GM12878 (cell line): ENCODE data around the gene MRGPRE. TPM values are rescaled to one million over a fixed set of nuclear protein-coding genes. Genes with fewer than 3 reads are reported as not detected.

ENCODE experiments used
- ATAC-seq: fragments of 200-7000 bp; cut with Tn5 transposase; 3 replicates; pipeline ENCODE4 v1.9.1; 2020; ENCODE audit warnings: mild to moderate bottlenecking, moderate library complexity
- BruUV-seq: library from RNA; stranded (reverse); fragments of 400-500 nt; replicated peaks from 2 replicates; lab custom pipeline; 2021; lab: Mats Ljungman, UMichigan
- CTCF ChIA-PET: fragments of 300-600 bp; sonication (Branson Sonifier 250); formaldehyde crosslinking; extraction: SDS; loops from one replicate; lab custom pipeline; 2021; ENCODE audit warnings: inconsistent platforms; lab: Yijun Ruan, JAX
- POLR2A ChIA-PET: fragments of 350-600 bp; formaldehyde crosslinking; extraction: SDS; loops from one replicate; lab custom pipeline; 2021; ENCODE audit warnings: inconsistent platforms; lab: Charles Lee
- RAD21 ChIA-PET: fragments of 300-600 bp; sonication (Branson Sonifier 250); formaldehyde crosslinking; loops from one replicate; lab custom pipeline; 2023; ENCODE audit warnings: antibody characterized with exemption; ENCODE audit not compliant: unreplicated experiment; lab: Charles Lee
- SMC1A ChIA-PET: fragments of 300-600 bp; sonication (Branson Sonifier 250); formaldehyde crosslinking; loops from one replicate; lab custom pipeline; 2023; ENCODE audit not compliant: unreplicated experiment, uncharacterized antibody; lab: Charles Lee
- DNase-seq: peaks from one replicate; pipeline ENCODE4 v3.0.0-alpha.2; 2011; ENCODE audit warnings: low read depth, low spot score
- FAIRE-seq: peaks from 3 replicates; lab custom pipeline; 2011; peaks lifted over from hg19 to GRCh38; lab: Jason Lieb, UNC
- H2AFZ ChIP-seq: 2 replicates; pipeline ENCODE4 v1.6.0; 2011; ENCODE audit warnings: low read depth, low read length, control low read depth; ENCODE audit not compliant: control insufficient read depth
- H3K27ac ChIP-seq: 2 replicates; pipeline ENCODE4 v1.5.1; 2011; ENCODE audit warnings: control low read depth; ENCODE audit not compliant: control insufficient read depth, insufficient read depth
- H3K27me3 ChIP-seq, 2 experiments: replicated peaks in 1 of 2; 2 replicates each; pipeline versions ENCODE4 v1.6.0 to v1.6.1; 2011; ENCODE audit warnings: low read length in 1 of 2; ENCODE audit not compliant: control insufficient read depth in 2 of 2, insufficient read depth in 2 of 2
- H3K36me3 ChIP-seq, 2 experiments: 2 replicates each; pipeline ENCODE4 v1.5.1; 2011; ENCODE audit warnings: low read length in 1 of 2; ENCODE audit not compliant: control insufficient read depth in 2 of 2, insufficient read depth in 2 of 2
- H3K4me1 ChIP-seq: 2 replicates; pipeline ENCODE4 v1.6.1; 2011; ENCODE audit warnings: mild to moderate bottlenecking, low read length, moderate library complexity, mixed read lengths; ENCODE audit not compliant: control insufficient read depth, insufficient read depth
- H3K4me2 ChIP-seq: 2 replicates; pipeline ENCODE4 v1.6.0; 2011; ENCODE audit warnings: control low read depth; ENCODE audit not compliant: control insufficient read depth, insufficient read depth
- H3K4me3 ChIP-seq: fragments of 200-600 bp; sonication (generic); 2 replicates; pipeline ENCODE4 v1.5.1; 2016
- H3K79me2 ChIP-seq: 2 replicates; pipeline ENCODE4 v1.6.0; 2011; ENCODE audit warnings: low read length; ENCODE audit not compliant: control insufficient read depth, insufficient read depth
- H3K9ac ChIP-seq: 2 replicates; pipeline ENCODE4 v1.8.0; 2011; ENCODE audit warnings: low read length, control low read depth, mixed read lengths; ENCODE audit not compliant: control insufficient read depth, insufficient read depth
- H3K9me3 ChIP-seq: replicated peaks from 3 replicates; pipeline ENCODE4 v1.5.1; 2011; ENCODE audit warnings: mild to moderate bottlenecking, low read length; ENCODE audit not compliant: control insufficient read depth, insufficient read depth
- H4K20me1 ChIP-seq: 2 replicates; pipeline ENCODE4 v1.6.0; 2011; ENCODE audit not compliant: control insufficient read depth, insufficient read depth
- ELK1 ChIP-seq: IDR thresholded peaks from 2 replicates; pipeline ENCODE4 v1.6.1; 2012; ENCODE audit warnings: low read depth, low read length, improper control_type of control experiment
- HDAC2 ChIP-seq: fragments of 200-600 bp; sonication (generic); IDR thresholded peaks from 2 replicates; pipeline ENCODE4 v1.6.1; 2017
- NBN ChIP-seq: fragments of 450-650 bp; IDR thresholded peaks from 2 replicates; pipeline ENCODE4 v1.6.1; 2016
- SRF ChIP-seq, 2 experiments: IDR thresholded peaks; 2 replicates each; pipeline ENCODE4 v1.6.1; 2011; ENCODE audit warnings: low read depth in 2 of 2, low read length in 2 of 2, mild to moderate bottlenecking in 1 of 2, moderate library complexity in 1 of 2
- ZBED1 ChIP-seq: IDR thresholded peaks from 2 replicates; pipeline ENCODE4 v1.6.1; 2016; ENCODE audit warnings: borderline replicate concordance
- WGBS: methylation state at CpG from one replicate; pipeline ENCODE4 v1.1.6; 2016; ENCODE audit warnings: low lambda C conversion rate; ENCODE audit not compliant: insufficient replicate concordance, insufficient coverage; ENCODE audit errors: missing lambda C conversion rate; 5-methylcytosine and 5-hydroxymethylcytosine counted together
- in situ Hi-C: fragments of 300-500 bp; cut with MboI; formaldehyde crosslinking; loops from 9 replicates; pipeline ENCODE4 v1.14.3; 2018; ENCODE audit warnings: mixed read lengths
- intact Hi-C: fragments of 100-400 bp; cut with micrococcal nuclease; formaldehyde crosslinking; loops from one replicate; pipeline ENCODE4 v1.14.2; 2022; ENCODE audit not compliant: unreplicated experiment
- polyA plus RNA-seq, 11 experiments: library from polyadenylated mRNA; depleted of rRNA in 4 of 11; unstranded in 6 of 11; stranded (reverse) in 5 of 11; fragments of >200 nt; fragmentation: Nextera tagmentation in 4 of 11; fragmentation: Illumina TruSeq in 1 of 11; extraction: Ambion mirVana in 4 of 11; extraction: Trizol in 1 of 11; gene quantifications; 1 replicate in 1 of 11; 2 replicates in 10 of 11; pipeline versions ENCODE4 v1.2.1 to v1.2.3, GENCODE V29; 2011 to 2016; ENCODE audit warnings: inconsistent platforms in 2 of 11, missing spikeins in 2 of 11, low read depth in 1 of 11
- total RNA-seq, 4 experiments: library from RNA; depleted of rRNA in 3 of 4; stranded (reverse); fragments of >200 nt in 3 of 4; fragmentation: Illumina TruSeq in 1 of 4; extraction: Trizol in 1 of 4; gene quantifications; 2 replicates each; pipeline versions ENCODE4 v1.2.1 to v1.2.3, GENCODE V29; 2013 to 2021

Gene MRGPRE
- total and polyA plus RNA-seq, 10 of the 15 experiments (the other 5 are each of a cell fraction or from before 2014, with no cell fraction given): 0.34 TPM; not detected in 9

GRCh38 chr11:3202759-3203158, 29.5 kb downstream of the MRGPRE start:
- Histone ChIP-seq H3K9ac (no peak overlapping the region), H4K20me1 (no peaks in the 10 kb centered on the region), H3K27me3 (peaks cover 0 to 2% of the 10 kb centered on the region in 2 experiments; a peak in 3 of 4 replicates), H3K4me2 (no peak overlapping the region), H3K79me2 (no peaks in the 10 kb centered on the region), H3K4me3 (no peak overlapping the region), H3K36me3 (no peaks in the 10 kb centered on the region), H2AFZ (no peak overlapping the region), H3K9me3 (no peaks in the 10 kb centered on the region), H3K27ac (no peak overlapping the region), H3K4me1 (no peaks in the 10 kb centered on the region)
- 14% methylated on average over 17 of the region's 17 CpGs for WGBS
- FAIRE-seq (no peak), ATAC-seq (no peak), DNase-seq (no peak)
- TF ChIP-seq HDAC2: no peak
- TF ChIP-seq ZBED1: no peak
- no peak for TF ChIP-seq NBN
- BruUV-seq: no TSS peak
- ChIA-PET CTCF (no interaction called here), RAD21 (no interaction called here), POLR2A (no interaction called here), SMC1A (no interaction called here)
- in situ Hi-C loops: no loop called here
- intact Hi-C loops: no loop called here

DNA sequence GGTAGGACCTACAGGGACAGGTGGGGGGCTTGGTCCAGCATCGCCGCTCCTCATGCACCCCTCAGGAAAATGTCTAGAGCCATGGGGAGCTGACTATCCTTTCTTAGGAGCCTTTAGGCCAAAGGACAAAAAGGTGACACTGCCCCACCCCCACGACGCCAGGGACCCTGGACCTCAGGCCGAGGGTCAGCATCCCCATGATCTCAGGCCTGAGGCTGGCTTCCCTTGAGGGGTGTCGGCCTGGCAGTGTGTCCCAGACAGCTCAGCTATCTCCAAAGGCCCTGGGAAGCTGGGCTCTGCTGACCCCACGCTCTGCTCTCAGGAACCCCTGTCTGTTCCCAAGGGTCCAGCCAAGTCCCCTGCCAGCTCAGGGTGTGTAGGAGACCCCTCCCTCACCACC, 29.9 kb downstream of the MRGPRE start:
- RAD21 ChIA-PET: no interaction called here
- no peak for TF ChIP-seq SRF (IDR thresholded peaks at IDR 0.05; ENCODE audit: low read depth in 2 of 2, low read length in 2 of 2)
- TF ChIP-seq ELK1: no peak

More for the DNA sequence above, 29.9 kb downstream of the MRGPRE start:
- H3K79me2 ChIP-seq: no peaks in the 10 kb centered on the region
- intact Hi-C loops: no loop called here
- H3K4me2 ChIP-seq: no peak overlapping the region
- no peak for ATAC-seq
- no peaks in the 10 kb centered on the region for H3K4me1 ChIP-seq
- no TSS peak for BruUV-seq
- POLR2A ChIA-PET: no interaction called here
- no peak overlapping the region for H2AFZ ChIP-seq
- no peak for FAIRE-seq
- H3K27ac ChIP-seq: no peak overlapping the region
- H3K9me3 ChIP-seq: no peaks in the 10 kb centered on the region
- H3K27me3 ChIP-seq: peaks cover 0 to 2% of the 10 kb centered on the region in 2 experiments; a peak in 3 of 4 replicates
- in situ Hi-C loops: no loop called here
- H3K36me3 ChIP-seq: no peaks in the 10 kb centered on the region
- WGBS: 7% methylated on average over 7 of the region's 7 CpGs
- H3K9ac ChIP-seq: no peak overlapping the region
- H3K4me3 ChIP-seq: no peak overlapping the region
- SMC1A ChIA-PET: no interaction called here
- DNase-seq: no peak
- H4K20me1 ChIP-seq: no peaks in the 10 kb centered on the region
- CTCF ChIA-PET: no interaction called here
